ENCODE results near the gene TTPAL.

TTPAL gene

GRCh38 chr20:44518248-44518647, 42.6 kb downstream of the TTPAL start:
- Histone ChIP-seq H3K9me3 (ENCODE audit: severe bottlenecking) (no peaks in the 10 kb centered on the region), H3K27ac (no peak overlapping the region), H3K36me3 (peaks cover 4% of the 10 kb centered on the region), H3K4me3 (ENCODE audit: low read depth, low read length) (no peak overlapping the region), H3K27me3 (ENCODE audit: insufficient read depth, low read depth, severe bottlenecking) (no peaks in the 10 kb centered on the region)
- no peak for TF ChIP-seq CTCF (IDR thresholded peaks at IDR 0.05; ENCODE audit: low read depth, low read length)
- no peak for DNase-seq

- peaks cover 4% of the 10 kb centered on the region for H3K36me3 ChIP-seq
- no peaks in the 10 kb centered on the region for H3K9me3 ChIP-seq (ENCODE audit: severe bottlenecking)
- no peak for TF ChIP-seq CTCF (IDR thresholded peaks at IDR 0.05; ENCODE audit: low read depth, low read length)
- H3K27ac ChIP-seq, result no peak overlapping the region
- peak overlapping the region; percentile 99 for H3K4me3 ChIP-seq (ENCODE audit: low read depth, low read length)
- no peak for DNase-seq
- H3K27me3 ChIP-seq (ENCODE audit: insufficient read depth, low read depth, severe bottlenecking), result no peaks in the 10 kb centered on the region
These were observed 45.2 kb downstream of the TTPAL start for GRCh38 chr20:44520881-44521280.

GRCh38 chr20:44521484-44522481, 46.1 kb downstream of the TTPAL start, which contains the start of gene SERINC3:
Gene SERINC3 (minus strand): TSS chr20:44522070. CDS start chr20:44521951, 119 bp downstream.
- peak within 1 kb of the TSS; percentile 86 for H3K27ac ChIP-seq
- H3K36me3 ChIP-seq, result peaks cover 4% of the 10 kb centered on the region
- DNase-seq, result peak; percentile 93
- peak within 1 kb of the TSS; percentile 99 for H3K4me3 ChIP-seq (ENCODE audit: low read depth, low read length)
- no peak for TF ChIP-seq CTCF (IDR thresholded peaks at IDR 0.05; ENCODE audit: low read depth, low read length)
- H3K9me3 ChIP-seq (ENCODE audit: severe bottlenecking), result no peaks in the 10 kb centered on the region
- H3K27me3 ChIP-seq (ENCODE audit: insufficient read depth, low read depth, severe bottlenecking), result no peaks in the 10 kb centered on the region

- Histone ChIP-seq H3K27me3 (ENCODE audit: insufficient read depth, low read depth, severe bottlenecking) (no peaks in the 10 kb centered on the region), H3K27ac (no peak overlapping the region), H3K4me3 (ENCODE audit: low read depth, low read length) (no peak overlapping the region), H3K36me3 (peaks cover 4% of the 10 kb centered on the region), H3K9me3 (ENCODE audit: severe bottlenecking) (no peaks in the 10 kb centered on the region)
- no peak for DNase-seq
- TF ChIP-seq CTCF (IDR thresholded peaks at IDR 0.05; ENCODE audit: low read depth, low read length), result no peak
These were observed 47.2 kb downstream of the TTPAL start for GRCh38 chr20:44522841-44523240.

GRCh38 chr20:44523746-44524145, 48.1 kb downstream of the TTPAL start:
- H3K9me3 ChIP-seq (ENCODE audit: severe bottlenecking), result no peaks in the 10 kb centered on the region
- no peak overlapping the region for H3K27ac ChIP-seq
- no peak overlapping the region for H3K4me3 ChIP-seq (ENCODE audit: low read depth, low read length)
- peaks cover 4% of the 10 kb centered on the region for H3K36me3 ChIP-seq
- no peak for TF ChIP-seq CTCF (IDR thresholded peaks at IDR 0.05; ENCODE audit: low read depth, low read length)
- no peak for DNase-seq
- no peaks in the 10 kb centered on the region for H3K27me3 ChIP-seq (ENCODE audit: insufficient read depth, low read depth, severe bottlenecking)

All from WERI-Rb-1 (cell line).